Body of pancreas (tissue), 4 donors: Measurements from ENCODE around the gene HAGHL. TPM values are rescaled to one million over a fixed set of nuclear protein-coding genes. Genes with fewer than 3 reads are reported as not detected.
"Not testable (repeated sequence)": the region's sequence is repeated elsewhere in the genome, so short reads cannot be mapped to it uniquely, and the experiment has no call there.

Experiments used
- ATAC-seq: fragments of 150-250 bp; one replicate; pipeline ENCODE4 v1.9.1; 2016
- DNase-seq, 4 donors: peaks; one replicate each; pipeline ENCODE4 v3.0.0-alpha.2; 2019
- H3K27ac ChIP-seq, 4 donors: fragments of 200-600 bp; sonication (generic); 1 replicate in 3 of 4; 2 replicates in 1 of 4; pipeline versions ENCODE4 v1.5.1 to v1.6.1; 2016 to 2019; ENCODE audit warnings: mild to moderate bottlenecking in 1 of 4, mixed read lengths in 1 of 4, moderate library complexity in 1 of 4
- H3K27me3 ChIP-seq, 2 donors: fragments of 200-600 bp; sonication (generic); one replicate each; pipeline ENCODE4 v1.6.0; 2016; ENCODE audit warnings: mild to moderate bottlenecking in 1 of 2
- H3K36me3 ChIP-seq, 2 donors: fragments of 200-600 bp; sonication (generic); replicated peaks in 1 of 2; 2 replicates each; pipeline ENCODE4 v1.5.1; 2016; ENCODE audit warnings: low read depth in 2 of 2; ENCODE audit not compliant: insufficient read depth in 1 of 2
- H3K4me1 ChIP-seq: fragments of 200-600 bp; sonication (generic); one replicate; pipeline ENCODE4 v1.6.0; 2016
- H3K4me3 ChIP-seq, 2 donors: fragments of 200-600 bp; sonication (generic); 1 replicate in 1 of 2; 2 replicates in 1 of 2; pipeline ENCODE4 v1.5.1; 2016 to 2019
- H3K9me3 ChIP-seq, 3 donors: fragments of 200-600 bp; sonication (generic); 1 replicate in 2 of 3; 2 replicates in 1 of 3; pipeline ENCODE4 v1.5.1; 2016
- CTCF ChIP-seq, 7 experiments: fragments of 450-650 bp in 4 of 7; fragments of 200-600 bp in 3 of 7; sonication (generic) in 3 of 7; IDR thresholded peaks; one replicate each; pipeline ENCODE4 v1.5.1; 2016 to 2019; ENCODE audit warnings: antibody characterized with exemption in 7 of 7
- POLR2A ChIP-seq, 3 donors: fragments of 450-650 bp; IDR thresholded peaks; one replicate each; pipeline ENCODE4 v1.6.1; 2016; ENCODE audit warnings: antibody characterized with exemption in 3 of 3, mild to moderate bottlenecking in 2 of 3
- WGBS, 2 donors: methylation state at CpG; one replicate each; pipeline ENCODE4 v1.1.5; 2017; 5-methylcytosine and 5-hydroxymethylcytosine counted together
- intact Hi-C: fragments of 100-400 bp; cut with DNase I; formaldehyde crosslinking; loops from one replicate; pipeline ENCODE4 v1.15.1; 2023
- total RNA-seq, 2 donors: library from RNA; depleted of rRNA; stranded (reverse); fragments of >200 nt; gene quantifications; one replicate each; pipeline ENCODE4 v1.1.0, GENCODE V29; 2016

Gene HAGHL
- total RNA-seq, 2 donors from 2014 or later = 2.6 TPM; not detected in 1

- Histone ChIP-seq H3K4me3 (peak overlapping the region; percentile 85), H3K27ac (peak overlapping the region in 1 of 4 donors; percentile 72), H3K4me1 (peaks cover 21% of the 10 kb centered on the region), H3K36me3 (peaks cover 0 to 7% of the 10 kb centered on the region in 2 donors), H3K27me3 (no peaks in the 10 kb centered on the region), H3K9me3 (no peaks in the 10 kb centered on the region)
- DNase-seq (no peak), ATAC-seq (no peak)
- TF ChIP-seq POLR2A (IDR thresholded peaks at IDR 0.05) (no peak), CTCF (IDR thresholded peaks at IDR 0.05) (no peak)
- intact Hi-C loops = no loop called here
- whole genome bisulfite sequencing, 2 donors = 41 to 89% methylated on average over 8 to 38 of the region's 38 CpGs
Measured at GRCh38 chr16:739560-740458, 12.9 kb downstream of the HAGHL start.

- H3K36me3 ChIP-seq = peaks cover 0 to 7% of the 10 kb centered on the region in 2 donors
- DNase-seq (no peak), ATAC-seq (peak; percentile 8)
- no peaks in the 10 kb centered on the region for H3K9me3 ChIP-seq
- H3K27ac ChIP-seq = peak overlapping the region in 3 of 4 donors; percentile 72 to 86 (median 77)
- WGBS, 2 donors = 1% methylated on average over 22 of the region's 22 CpGs; no CpG with 5 or more reads in 1 of the 2 donors
- intact Hi-C loops = no loop called here
- H3K27me3 ChIP-seq = no peaks in the 10 kb centered on the region
- TF ChIP-seq POLR2A (IDR thresholded peaks at IDR 0.05) (no peak), CTCF (IDR thresholded peaks at IDR 0.05) (no peak)
- H3K4me1 ChIP-seq = peaks cover 21% of the 10 kb centered on the region
- peak overlapping the region; percentile 85 for H3K4me3 ChIP-seq
Measured at GRCh38 chr16:740459-740763, 13.5 kb downstream of the HAGHL start.

GRCh38 chr16:740764-741505 lies 14.0 kb downstream of the HAGHL start, which contains the start of gene CIAO3:
Gene CIAO3, minus strand, starts transcription at chr16:740997. Its CDS starts 12 bp downstream, at chr16:740985.
- Histone ChIP-seq H3K27me3 (no peaks in the 10 kb centered on the region), H3K9me3 (no peaks in the 10 kb centered on the region), H3K27ac (peak within 1 kb of the TSS; percentile 56 to 86 (median 74)), H3K36me3 (peaks cover 0 to 7% of the 10 kb centered on the region in 2 donors), H3K4me1 (peaks cover 21% of the 10 kb centered on the region), H3K4me3 (peak within 1 kb of the TSS; percentile 85)
- DNase-seq (peak; percentile 91 to 93 (median 92)), ATAC-seq (peak; percentile 97)
- intact Hi-C loops = no loop called here
- 0 to 1% methylated on average over 13 to 66 of the region's 79 CpGs for WGBS, 2 donors
- peak; percentile 88 to 98 (median 91) for TF ChIP-seq CTCF (IDR thresholded peaks at IDR 0.05)
- TF ChIP-seq POLR2A (IDR thresholded peaks at IDR 0.05) = peak; percentile 49 to 82 (median 76)

- intact Hi-C loops = no loop called here
- no peaks in the 10 kb centered on the region for H3K27me3 ChIP-seq
- 76 to 80% methylated on average over 13 to 15 of the region's 15 CpGs for WGBS, 2 donors
- DNase-seq = no peak
- peaks cover 21% of the 10 kb centered on the region for H3K4me1 ChIP-seq
- no peaks in the 10 kb centered on the region for H3K36me3 ChIP-seq
- no peak overlapping the region for H3K4me3 ChIP-seq
- no peaks in the 10 kb centered on the region for H3K9me3 ChIP-seq
- TF ChIP-seq CTCF (IDR thresholded peaks at IDR 0.05) = no peak
- TF ChIP-seq POLR2A (IDR thresholded peaks at IDR 0.05) = no peak
- H3K27ac ChIP-seq = no peak overlapping the region
- ATAC-seq = no peak
Measured at GRCh38 chr16:741986-742629, 15.2 kb downstream of the HAGHL start.

GRCh38 chr16:742894-743293 lies 16.0 kb downstream of the HAGHL start:
- H3K27ac ChIP-seq, ATAC-seq, DNase-seq, intact Hi-C loops, H3K9me3 ChIP-seq, H3K27me3 ChIP-seq, H3K4me3 ChIP-seq, H3K36me3 ChIP-seq: not testable (repeated sequence)
- 74 to 78% methylated on average over 14 of the region's 14 CpGs for WGBS, 2 donors
- peaks cover 21% of the 10 kb centered on the region for H3K4me1 ChIP-seq
